HepG2 (cell line): Measurements from ENCODE around the gene CADM1. TPM values are rescaled to one million over a fixed set of nuclear protein-coding genes. Genes with fewer than 3 reads are reported as not detected.

ENCODE experiments used
- ASH2L ChIP-seq: fragments of 300-600, 200-600 bp; sonication (generic); IDR thresholded peaks from 2 replicates; pipeline ENCODE4 v1.7.0; 2017; ENCODE audit warnings: low read depth, mild to moderate bottlenecking, moderate library complexity, mixed read lengths, low read length; ENCODE audit not compliant: insufficient read length
- ATAD3A ChIP-seq: sonication (generic); formaldehyde crosslinking; IDR thresholded peaks from 2 replicates; pipeline ENCODE4 v1.4.0; 2020; ENCODE audit warnings: missing genetic modification reagents
- FOSL1 ChIP-seq: sonication (generic); formaldehyde crosslinking; IDR thresholded peaks from 2 replicates; pipeline ENCODE4 v1.9.0; 2021; ENCODE audit warnings: missing genetic modification reagents, borderline replicate concordance
- FOXO1 ChIP-seq: sonication (generic); formaldehyde crosslinking; IDR thresholded peaks from 2 replicates; pipeline ENCODE4 v1.4.0; 2020; ENCODE audit warnings: missing genetic modification reagents
- GFI1 ChIP-seq: sonication (generic); formaldehyde crosslinking; IDR thresholded peaks from 2 replicates; pipeline ENCODE4 v1.5.0; 2020; ENCODE audit warnings: missing genetic modification reagents, mild to moderate bottlenecking, borderline replicate concordance
- GZF1 ChIP-seq: sonication (generic); formaldehyde crosslinking; IDR thresholded peaks from 2 replicates; pipeline ENCODE4 v1.5.1; 2020; ENCODE audit warnings: mild to moderate bottlenecking, missing genetic modification reagents
- JUN ChIP-seq: sonication (generic); formaldehyde crosslinking; IDR thresholded peaks from 2 replicates; pipeline ENCODE4 v1.4.0; 2020; ENCODE audit warnings: mild to moderate bottlenecking, missing genetic modification reagents
- KDM6A ChIP-seq: IDR thresholded peaks from 2 replicates; pipeline ENCODE4 v1.6.1; 2016; ENCODE audit warnings: low read depth
- KLF13 ChIP-seq: sonication (generic); formaldehyde crosslinking; IDR thresholded peaks from 2 replicates; pipeline ENCODE4 v1.4.0; 2020; ENCODE audit warnings: mild to moderate bottlenecking, missing genetic modification reagents
- NR2F6 ChIP-seq, 2 experiments: IDR thresholded peaks; 2 replicates each; pipeline ENCODE4 v1.6.1; 2016; ENCODE audit warnings: antibody characterized with exemption in 1 of 2, mild to moderate bottlenecking in 1 of 2
- RARA ChIP-seq: IDR thresholded peaks from 2 replicates; pipeline ENCODE4 v1.6.1; 2016; ENCODE audit warnings: missing genetic modification reagents, missing compliant biosample characterization
- SIN3B ChIP-seq: fragments of 150-350 bp; IDR thresholded peaks from 2 replicates; pipeline ENCODE4 v1.6.1; 2014; ENCODE audit warnings: low read length
- TARDBP ChIP-seq: sonication (generic); formaldehyde crosslinking; IDR thresholded peaks from 2 replicates; pipeline ENCODE4 v1.8.0; 2022; ENCODE audit warnings: mild to moderate bottlenecking, missing genetic modification reagents
- ZBTB1 ChIP-seq: sonication (generic); formaldehyde crosslinking; IDR thresholded peaks from 2 replicates; pipeline ENCODE4 v1.4.0; 2020; ENCODE audit warnings: missing genetic modification reagents, borderline replicate concordance
- ZFYVE20 ChIP-seq: sonication (generic); formaldehyde crosslinking; IDR thresholded peaks from 2 replicates; pipeline ENCODE4 v1.8.0; 2023; ENCODE audit warnings: low read depth, mild to moderate bottlenecking, moderate library complexity, missing genetic modification reagents, borderline replicate concordance
- ZKSCAN1 ChIP-seq: fragments of 150-350 bp; IDR thresholded peaks from 2 replicates; pipeline ENCODE4 v1.6.1; 2014; ENCODE audit warnings: low read length
- ZNF430 ChIP-seq: sonication (generic); formaldehyde crosslinking; IDR thresholded peaks from 2 replicates; pipeline ENCODE4 v1.9.0; 2021; ENCODE audit warnings: mild to moderate bottlenecking, missing genetic modification reagents
- ZNF598 ChIP-seq: sonication (generic); formaldehyde crosslinking; IDR thresholded peaks from 2 replicates; pipeline ENCODE4 v1.5.1; 2020; ENCODE audit warnings: mild to moderate bottlenecking, missing genetic modification reagents, borderline replicate concordance
- ZNF772 ChIP-seq: sonication (generic); formaldehyde crosslinking; IDR thresholded peaks from 2 replicates; pipeline ENCODE4 v1.5.0; 2020; ENCODE audit warnings: mild to moderate bottlenecking, missing genetic modification reagents
- ZNF788 ChIP-seq: sonication (generic); formaldehyde crosslinking; IDR thresholded peaks from 2 replicates; pipeline ENCODE4 v1.5.0; 2020; ENCODE audit warnings: mild to moderate bottlenecking, missing genetic modification reagents, borderline replicate concordance
- ZSCAN29 ChIP-seq: sonication (generic); formaldehyde crosslinking; conservative IDR thresholded peaks from 2 replicates; pipeline ENCODE4 v1.4.0; 2020; ENCODE audit warnings: mild to moderate bottlenecking, missing genetic modification reagents
- polyA plus RNA-seq, 8 experiments: library from polyadenylated mRNA; depleted of rRNA in 3 of 8; stranded (reverse) in 7 of 8; unstranded in 1 of 8; fragments of >200 nt; fragmentation: Illumina TruSeq in 4 of 8; extraction: Trizol in 4 of 8; gene quantifications; 2 replicates each; pipeline versions ENCODE4 v1.2.1 to v1.2.3, GENCODE V29; 2011 to 2016; ENCODE audit warnings: low read depth in 4 of 8, missing spikeins in 1 of 8, mixed read lengths in 1 of 8; ENCODE audit not compliant: insufficient read depth in 1 of 8
- total RNA-seq, 5 experiments: library from RNA; depleted of rRNA; stranded (reverse); fragments of >200 nt; fragmentation: Illumina TruSeq; extraction: Trizol; gene quantifications; 2 replicates each; pipeline ENCODE4 v1.2.3, GENCODE V29; 2016; ENCODE audit warnings: low read depth in 1 of 5
- TF ChIP-seq, protein P1 (sequence below): conservative IDR thresholded peaks from 2 replicates; pipeline ENCODE4 v1.6.1; 2018; ENCODE audit warnings: missing genetic modification reagents
- TF ChIP-seq, protein P2 (sequence below): sonication (generic); formaldehyde crosslinking; IDR thresholded peaks from 2 replicates; pipeline ENCODE4 v1.8.0; 2022; ENCODE audit warnings: mild to moderate bottlenecking, missing genetic modification reagents
- TF ChIP-seq, protein P3 (sequence below): sonication (generic); formaldehyde crosslinking; IDR thresholded peaks from 2 replicates; pipeline ENCODE4 v1.5.1; 2020; ENCODE audit warnings: mild to moderate bottlenecking, missing genetic modification reagents, borderline replicate concordance

CADM1 gene
- total and polyA plus RNA-seq, 2 of the 13 experiments (the other 11 are each of a cell fraction or from before 2014, with no cell fraction given) = 71.3 to 122 TPM

DNA sequence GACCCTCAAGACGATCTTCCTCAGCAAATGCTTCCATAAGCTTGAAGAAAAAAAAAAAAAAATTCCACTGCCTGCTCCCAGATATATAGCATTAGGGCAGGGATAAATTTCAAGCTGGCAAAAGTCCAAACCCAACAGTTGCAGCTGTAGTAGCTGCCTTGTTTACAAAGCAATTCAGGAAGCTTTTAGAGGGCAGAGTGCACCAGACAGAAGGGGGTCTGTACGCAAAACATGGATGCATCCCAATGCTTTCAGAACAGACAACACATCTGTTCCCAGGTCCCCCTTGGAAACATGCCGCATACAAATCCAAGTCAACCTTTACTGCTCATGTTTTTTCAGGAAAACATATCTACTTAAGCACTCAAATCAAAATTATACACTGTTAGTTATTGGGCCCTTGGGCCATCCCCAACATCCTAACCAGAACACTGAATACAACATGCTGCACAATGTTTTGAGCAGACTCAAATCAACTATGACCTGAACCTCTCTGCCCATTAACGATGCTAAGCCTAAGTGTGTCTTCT is 94.5 kb downstream of the CADM1 start (continued):
- TF ChIP-seq ATAD3A (CRISPR knock-in tag) (no peak), ZNF598 (no peak), GZF1 (CRISPR knock-in tag) (no peak), JUN (no peak), SIN3B (no peak), KLF13 (no peak), ZNF772 (CRISPR knock-in tag) (peak; percentile 62; the same call in 1 of the 2 replicates), ZBTB1 (CRISPR knock-in tag) (no peak), RARA (peak; percentile 79), ZSCAN29 (CRISPR knock-in tag) (no peak), GFI1 (0 out of 2 replicates have a peak, but pooled peaks have one; percentile 48), TARDBP (CRISPR knock-in tag) (no peak), FOSL1 (CRISPR knock-in tag) (no peak), NR2F6 (IDR thresholded peaks at IDR 0.05) (peak; percentile 58; the same call in 1 of the 2 replicates), NR2F6 (CRISPR knock-in tag; IDR thresholded peaks at IDR 0.05) (peak; percentile 79), KDM6A (CRISPR knock-in tag) (0 out of 2 replicates have a peak, but pooled peaks have one; percentile 18), ASH2L (peak; percentile 68), FOXO1 (CRISPR knock-in tag) (peak; percentile 78; the same call in 1 of the 2 replicates), ZKSCAN1 (no peak), ZNF788 (peak; percentile 44; the same call in 1 of the 2 replicates), ZNF430 (no peak), ZFYVE20 (no peak)
- TF ChIP-seq, protein P1, sequence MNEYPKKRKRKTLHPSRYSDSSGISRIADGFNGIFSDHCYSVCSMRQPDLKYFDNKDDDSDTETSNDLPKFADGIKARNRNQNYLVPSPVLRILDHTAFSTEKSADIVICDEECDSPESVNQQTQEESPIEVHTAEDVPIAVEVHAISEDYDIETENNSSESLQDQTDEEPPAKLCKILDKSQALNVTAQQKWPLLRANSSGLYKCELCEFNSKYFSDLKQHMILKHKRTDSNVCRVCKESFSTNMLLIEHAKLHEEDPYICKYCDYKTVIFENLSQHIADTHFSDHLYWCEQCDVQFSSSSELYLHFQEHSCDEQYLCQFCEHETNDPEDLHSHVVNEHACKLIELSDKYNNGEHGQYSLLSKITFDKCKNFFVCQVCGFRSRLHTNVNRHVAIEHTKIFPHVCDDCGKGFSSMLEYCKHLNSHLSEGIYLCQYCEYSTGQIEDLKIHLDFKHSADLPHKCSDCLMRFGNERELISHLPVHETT (CRISPR knock-in tag) = no peak
- TF ChIP-seq, protein P2, sequence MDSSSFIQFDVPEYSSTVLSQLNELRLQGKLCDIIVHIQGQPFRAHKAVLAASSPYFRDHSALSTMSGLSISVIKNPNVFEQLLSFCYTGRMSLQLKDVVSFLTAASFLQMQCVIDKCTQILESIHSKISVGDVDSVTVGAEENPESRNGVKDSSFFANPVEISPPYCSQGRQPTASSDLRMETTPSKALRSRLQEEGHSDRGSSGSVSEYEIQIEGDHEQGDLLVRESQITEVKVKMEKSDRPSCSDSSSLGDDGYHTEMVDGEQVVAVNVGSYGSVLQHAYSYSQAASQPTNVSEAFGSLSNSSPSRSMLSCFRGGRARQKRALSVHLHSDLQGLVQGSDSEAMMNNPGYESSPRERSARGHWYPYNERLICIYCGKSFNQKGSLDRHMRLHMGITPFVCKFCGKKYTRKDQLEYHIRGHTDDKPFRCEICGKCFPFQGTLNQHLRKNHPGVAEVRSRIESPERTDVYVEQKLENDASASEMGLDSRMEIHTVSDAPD = no peak
- TF ChIP-seq, protein P3, sequence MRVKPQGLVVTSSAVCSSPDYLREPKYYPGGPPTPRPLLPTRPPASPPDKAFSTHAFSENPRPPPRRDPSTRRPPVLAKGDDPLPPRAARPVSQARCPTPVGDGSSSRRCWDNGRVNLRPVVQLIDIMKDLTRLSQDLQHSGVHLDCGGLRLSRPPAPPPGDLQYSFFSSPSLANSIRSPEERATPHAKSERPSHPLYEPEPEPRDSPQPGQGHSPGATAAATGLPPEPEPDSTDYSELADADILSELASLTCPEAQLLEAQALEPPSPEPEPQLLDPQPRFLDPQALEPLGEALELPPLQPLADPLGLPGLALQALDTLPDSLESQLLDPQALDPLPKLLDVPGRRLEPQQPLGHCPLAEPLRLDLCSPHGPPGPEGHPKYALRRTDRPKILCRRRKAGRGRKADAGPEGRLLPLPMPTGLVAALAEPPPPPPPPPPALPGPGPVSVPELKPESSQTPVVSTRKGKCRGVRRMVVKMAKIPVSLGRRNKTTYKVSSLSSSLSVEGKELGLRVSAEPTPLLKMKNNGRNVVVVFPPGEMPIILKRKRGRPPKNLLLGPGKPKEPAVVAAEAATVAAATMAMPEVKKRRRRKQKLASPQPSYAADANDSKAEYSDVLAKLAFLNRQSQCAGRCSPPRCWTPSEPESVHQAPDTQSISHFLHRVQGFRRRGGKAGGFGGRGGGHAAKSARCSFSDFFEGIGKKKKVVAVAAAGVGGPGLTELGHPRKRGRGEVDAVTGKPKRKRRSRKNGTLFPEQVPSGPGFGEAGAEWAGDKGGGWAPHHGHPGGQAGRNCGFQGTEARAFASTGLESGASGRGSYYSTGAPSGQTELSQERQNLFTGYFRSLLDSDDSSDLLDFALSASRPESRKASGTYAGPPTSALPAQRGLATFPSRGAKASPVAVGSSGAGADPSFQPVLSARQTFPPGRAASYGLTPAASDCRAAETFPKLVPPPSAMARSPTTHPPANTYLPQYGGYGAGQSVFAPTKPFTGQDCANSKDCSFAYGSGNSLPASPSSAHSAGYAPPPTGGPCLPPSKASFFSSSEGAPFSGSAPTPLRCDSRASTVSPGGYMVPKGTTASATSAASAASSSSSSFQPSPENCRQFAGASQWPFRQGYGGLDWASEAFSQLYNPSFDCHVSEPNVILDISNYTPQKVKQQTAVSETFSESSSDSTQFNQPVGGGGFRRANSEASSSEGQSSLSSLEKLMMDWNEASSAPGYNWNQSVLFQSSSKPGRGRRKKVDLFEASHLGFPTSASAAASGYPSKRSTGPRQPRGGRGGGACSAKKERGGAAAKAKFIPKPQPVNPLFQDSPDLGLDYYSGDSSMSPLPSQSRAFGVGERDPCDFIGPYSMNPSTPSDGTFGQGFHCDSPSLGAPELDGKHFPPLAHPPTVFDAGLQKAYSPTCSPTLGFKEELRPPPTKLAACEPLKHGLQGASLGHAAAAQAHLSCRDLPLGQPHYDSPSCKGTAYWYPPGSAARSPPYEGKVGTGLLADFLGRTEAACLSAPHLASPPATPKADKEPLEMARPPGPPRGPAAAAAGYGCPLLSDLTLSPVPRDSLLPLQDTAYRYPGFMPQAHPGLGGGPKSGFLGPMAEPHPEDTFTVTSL (CRISPR knock-in tag) = peak; percentile 95
